Mesodermal cell (in vitro differentiated cells): Measurements from ENCODE around the gene ZNF724.
"Not testable (repeated sequence)": the region's sequence is repeated elsewhere in the genome, so short reads cannot be mapped to it uniquely, and the experiment has no call there.

Experiments
- H3K27ac ChIP-seq: 2 replicates; pipeline ENCODE4 v1.7.0; 2013; ENCODE audit warnings: mild to moderate bottlenecking, low read depth, low read length, moderate library complexity; ENCODE audit not compliant: severe bottlenecking
- H3K36me3 ChIP-seq: 2 replicates; pipeline ENCODE4 v1.7.1; 2013; ENCODE audit warnings: mild to moderate bottlenecking, low read length, moderate library complexity; ENCODE audit not compliant: control insufficient read depth, insufficient read depth
- H3K4me1 ChIP-seq: one replicate; pipeline ENCODE4 v1.7.1; 2013; ENCODE audit warnings: mild to moderate bottlenecking, low read length; ENCODE audit not compliant: insufficient read depth, control insufficient read depth, poor library complexity, severe bottlenecking
- H3K4me3 ChIP-seq: 2 replicates; pipeline ENCODE4 v1.7.0; 2013; ENCODE audit warnings: low read length, control low read depth, mild to moderate bottlenecking; ENCODE audit not compliant: insufficient read depth, poor library complexity, severe bottlenecking; ENCODE audit errors: extremely low read depth
- H3K9me3 ChIP-seq: 2 replicates; pipeline ENCODE4 v1.7.1; 2013; ENCODE audit warnings: mild to moderate bottlenecking, low read length, moderate library complexity; ENCODE audit not compliant: control insufficient read depth
- WGBS, 2 experiments: methylation state at CpG; one replicate each; pipeline ENCODE4 v1.1.5; 2013; ENCODE audit warnings: missing lambda C conversion rate in 2 of 2; ENCODE audit not compliant: insufficient coverage in 2 of 2; 5-methylcytosine and 5-hydroxymethylcytosine counted together

The ZNF724 gene

DNA sequence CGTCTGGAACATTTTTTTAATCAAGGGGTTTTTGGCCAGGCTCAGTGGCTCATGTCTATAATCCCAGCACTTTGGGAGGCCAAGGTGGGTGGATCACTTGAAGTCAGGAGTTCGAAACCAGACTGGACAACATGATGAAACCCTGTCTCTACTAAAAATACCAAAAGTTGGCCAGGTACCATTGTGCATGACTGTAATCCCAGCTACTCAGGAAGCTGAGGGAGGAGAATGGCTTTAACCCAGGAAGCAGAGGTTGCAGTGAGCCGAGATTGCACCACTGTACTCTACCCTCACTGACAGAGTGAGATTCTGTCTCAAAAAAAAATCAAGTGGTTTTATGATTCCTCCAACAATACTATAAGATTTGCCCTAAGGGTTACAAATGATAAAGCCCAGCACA is 3.1 kb upstream of the ZNF724 start:
- H3K4me3 ChIP-seq, H3K36me3 ChIP-seq, H3K9me3 ChIP-seq, H3K4me1 ChIP-seq, H3K27ac ChIP-seq: not testable (repeated sequence)
- 85 to 90% methylated on average over 2 of the region's 3 CpGs for WGBS, 2 experiments

DNA sequence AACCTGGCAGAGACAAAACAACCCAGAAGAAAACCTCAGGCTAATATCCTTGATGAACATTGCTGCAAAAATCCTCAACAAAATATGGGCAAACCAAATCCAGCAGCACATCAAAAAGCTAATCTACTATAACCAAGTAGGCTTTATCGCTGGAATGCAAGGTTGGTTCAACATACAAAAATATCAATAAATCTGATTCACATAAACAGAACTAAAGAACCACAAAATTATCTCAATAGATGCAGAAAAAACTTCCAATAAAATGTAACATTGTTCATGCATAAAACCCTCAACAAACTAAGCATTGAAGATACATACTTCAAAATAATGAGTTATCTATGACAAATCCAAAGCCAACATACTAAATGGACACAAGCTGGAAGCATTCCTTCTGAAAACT is 8.8 kb downstream of the ZNF724 start:
- no peak overlapping the region for H3K27ac ChIP-seq
- H3K4me3 ChIP-seq, result no peak overlapping the region
- peaks cover 72% of the 10 kb centered on the region for H3K9me3 ChIP-seq
- H3K36me3 ChIP-seq, result peaks cover 96% of the 10 kb centered on the region
- WGBS, 2 experiments, result 88 to 100% methylated on average over 1 of the region's 1 CpG
- no peaks in the 10 kb centered on the region for H3K4me1 ChIP-seq

DNA sequence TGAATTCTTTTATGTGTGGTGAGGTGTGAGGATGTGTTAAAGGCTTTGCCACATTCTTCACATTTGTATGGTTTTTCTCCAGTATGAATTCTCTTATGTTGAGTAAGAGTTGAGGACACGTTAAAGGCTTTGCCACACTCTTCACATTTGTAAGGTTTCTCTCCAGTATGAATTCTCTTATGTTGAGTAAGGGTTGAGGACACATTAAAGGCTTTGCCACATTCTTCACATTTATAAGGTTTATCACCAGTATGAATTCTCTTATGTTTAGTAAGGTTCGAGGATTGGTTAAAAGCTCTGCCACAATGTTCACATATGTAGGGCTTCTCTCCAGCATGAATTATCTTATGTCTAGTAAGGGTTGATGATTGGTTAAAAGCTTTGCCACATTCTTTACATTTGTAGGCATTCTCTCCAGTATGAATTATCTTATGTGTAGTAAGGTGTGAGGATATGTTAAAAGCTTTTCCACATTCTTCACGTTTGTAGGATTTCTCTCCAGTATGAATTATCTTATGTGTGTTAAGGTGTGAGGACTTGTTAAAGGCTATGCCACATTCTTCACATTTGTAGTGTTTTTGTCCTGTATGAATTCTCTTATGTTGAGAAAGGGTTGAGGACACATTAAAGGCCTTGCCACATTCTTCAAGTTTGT is 27.1 kb downstream of the ZNF724 start:
- Histone ChIP-seq H3K27ac (no peak overlapping the region), H3K4me1 (no peaks in the 10 kb centered on the region), H3K36me3 (peaks cover 83% of the 10 kb centered on the region), H3K4me3 (no peak overlapping the region), H3K9me3 (peaks cover 66% of the 10 kb centered on the region)
- WGBS, 2 experiments, result 100% methylated on average over 1 of the region's 3 CpGs; no CpG with 5 or more reads in 1 of the 2 experiments

DNA sequence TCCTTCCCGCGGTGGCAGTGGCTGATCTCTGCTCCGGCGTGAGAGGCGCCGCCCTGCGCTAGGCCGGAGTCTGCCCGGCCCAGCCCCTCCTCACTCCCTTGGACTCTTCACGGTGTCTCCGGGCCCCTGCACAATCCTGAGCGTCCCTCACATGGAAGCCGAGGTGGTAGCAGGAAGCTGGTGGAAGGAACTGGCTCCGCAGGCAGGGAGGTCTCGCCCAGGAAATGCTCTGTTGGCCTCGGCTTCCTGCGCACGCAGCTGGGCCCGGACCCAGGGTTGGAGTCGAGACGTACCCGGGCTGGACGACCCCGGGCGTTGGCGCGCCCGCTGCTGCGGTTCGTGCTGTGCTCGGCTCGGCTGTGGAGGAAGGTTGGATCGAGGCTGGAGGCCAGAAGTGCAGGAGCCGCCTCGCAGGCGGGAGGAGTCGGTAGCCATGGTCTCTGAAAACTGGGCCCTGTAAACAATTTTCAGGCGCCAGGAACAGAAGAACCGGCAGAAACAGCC is 46.3 kb downstream of the ZNF724 start:
- Histone ChIP-seq H3K27ac (no peak overlapping the region), H3K4me3 (no peak overlapping the region), H3K9me3 (peaks cover 21% of the 10 kb centered on the region), H3K4me1 (no peaks in the 10 kb centered on the region), H3K36me3 (no peaks in the 10 kb centered on the region)
- 94 to 95% methylated on average over 28 to 31 of the region's 39 CpGs for WGBS, 2 experiments

DNA sequence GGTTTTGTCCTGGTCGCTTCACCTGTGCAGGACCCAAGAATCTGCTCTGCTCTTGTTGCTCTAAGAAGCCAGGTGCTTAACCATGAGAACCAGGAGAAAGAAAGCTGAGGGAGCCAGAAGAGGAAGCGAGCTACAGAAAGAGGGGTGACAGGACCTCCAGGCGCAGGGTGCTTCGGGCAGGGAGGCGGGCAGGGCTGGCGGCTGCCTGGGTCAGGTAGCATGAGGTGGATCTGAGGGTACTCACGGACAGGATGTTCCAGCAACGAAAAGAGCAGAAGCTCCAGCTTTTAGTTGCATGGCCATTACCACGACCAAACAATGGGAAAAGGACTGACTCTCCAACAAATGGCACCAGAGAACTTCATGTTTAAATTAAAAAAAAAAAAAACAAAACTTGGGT is 59.9 kb downstream of the ZNF724 start:
- WGBS, 2 experiments, result 88 to 91% methylated on average over 8 to 9 of the region's 9 CpGs
- Histone ChIP-seq H3K4me1 (no peaks in the 10 kb centered on the region), H3K4me3 (no peak overlapping the region), H3K36me3 (no peaks in the 10 kb centered on the region), H3K27ac (no peak overlapping the region), H3K9me3 (peaks cover 13% of the 10 kb centered on the region)

DNA sequence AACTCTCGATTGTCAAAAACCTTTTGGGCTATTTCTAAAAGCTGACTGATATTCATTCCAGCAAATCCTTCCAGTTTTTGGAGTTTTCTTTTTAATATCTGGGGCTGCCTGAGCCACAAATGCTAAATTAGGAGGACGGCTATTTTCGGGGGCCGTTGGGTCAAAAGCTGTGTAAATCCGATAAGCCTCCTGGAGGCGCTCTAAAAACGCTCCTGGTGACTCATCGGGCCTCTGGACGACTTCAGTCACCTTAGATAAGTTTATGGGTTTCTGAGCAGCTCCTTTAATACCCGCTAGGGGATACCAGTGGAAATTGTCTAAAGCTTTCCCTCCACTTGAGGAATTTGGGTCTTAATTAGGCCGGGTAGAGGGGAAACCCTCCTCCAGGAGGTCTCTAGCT is 66.9 kb downstream of the ZNF724 start:
- peaks cover 28% of the 10 kb centered on the region for H3K9me3 ChIP-seq
- no peak overlapping the region for H3K27ac ChIP-seq
- H3K4me1 ChIP-seq, result no peaks in the 10 kb centered on the region
- WGBS, 2 experiments, result 84 to 89% methylated on average over 9 to 10 of the region's 11 CpGs
- no peaks in the 10 kb centered on the region for H3K36me3 ChIP-seq
- no peak overlapping the region for H3K4me3 ChIP-seq
